Right lobe of liver (tissue), 4 donors: ENCODE data around the gene GYPE.
"Not testable (repeated sequence)": the region's sequence is repeated elsewhere in the genome, so short reads cannot be mapped to it uniquely, and the experiment has no call there.

Experiments used
- CTCF ChIP-seq, 4 donors: fragments of 200-600 bp in 3 of 4; fragments of 450-650 bp in 1 of 4; IDR thresholded peaks; one replicate each; pipeline versions ENCODE4 v1.5.1 to v1.8.0; 2016 to 2022; ENCODE audit warnings: antibody characterized with exemption in 4 of 4, mild to moderate bottlenecking in 2 of 4
- POLR2A ChIP-seq: fragments of 450-650 bp; IDR thresholded peaks from one replicate; pipeline ENCODE4 v1.6.1; 2017; ENCODE audit warnings: antibody characterized with exemption, mild to moderate bottlenecking
- donor health status: DM: no; HTN: no; CAD: no.
- donor health status: DM: no; HTN: no; CAD: no.
- donor health status: DM: no; HTN: yes; CAD: no.

GRCh38 chr4:143905440-143905839, at the start of gene GYPE:
- TF ChIP-seq CTCF (IDR thresholded peaks at IDR 0.05); POLR2A: not testable (repeated sequence)
